K562 (cell line): ENCODE results near the gene MAPK4. TPM values are rescaled to one million over a fixed set of nuclear protein-coding genes. Genes with fewer than 3 reads are reported as not detected.

Experiments used
- ATAC-seq: fragments of 200-7000 bp; cut with Tn5 transposase; 3 replicates; pipeline ENCODE4 v1.9.1; 2020; ENCODE audit warnings: moderate library complexity
- BruUV-seq: library from RNA; stranded (reverse); fragments of 400-500 nt; replicated peaks from 2 replicates; lab custom pipeline; 2021; lab: Mats Ljungman, UMichigan
- CTCF ChIA-PET: fragments of 300-600 bp; formaldehyde crosslinking; extraction: SDS; loops from one replicate; lab custom pipeline; 2021; ENCODE audit warnings: low intra/inter-chr PET ratio; lab: Yijun Ruan, JAX
- POLR2A ChIA-PET: fragments of 300-600, 350-650 bp; sonication (Branson Sonifier 250); formaldehyde crosslinking; extraction: SDS; loops from one replicate; lab custom pipeline; 2021; ENCODE audit warnings: antibody characterized with exemption, inconsistent platforms; lab: Yijun Ruan, JAX
- DNase-seq, 4 experiments: peaks; one replicate each; pipeline versions ENCODE4 v3.0.0 to v3.0.0-alpha.2; 2011 to 2018; ENCODE audit warnings: low spot score in 3 of 4, mixed read lengths in 3 of 4; ENCODE audit errors: extremely low read depth in 1 of 4
- FAIRE-seq: peaks from 2 replicates; lab custom pipeline; 2011; peaks lifted over from hg19 to GRCh38; lab: Jason Lieb, UNC
- H2AFZ ChIP-seq: 2 replicates; pipeline ENCODE4 v1.6.0; 2011; ENCODE audit warnings: low read depth, low read length, control low read depth, inconsistent platforms
- H3K27ac ChIP-seq: fragments of 200-600 bp; 3 replicates; pipeline ENCODE4 v1.8.0; 2011; ENCODE audit warnings: low read depth, mild to moderate bottlenecking, control low read depth, inconsistent platforms, low read length, moderate library complexity, mixed read lengths; ENCODE audit errors: extremely low read depth
- H3K27me3 ChIP-seq, 2 experiments: fragments of 300-600 bp in 1 of 2; 2 replicates in 1 of 2; 3 replicates in 1 of 2; pipeline versions ENCODE4 v1.6.0 to v1.8.0; 2011; ENCODE audit warnings: inconsistent platforms in 2 of 2, low read length in 2 of 2, mild to moderate bottlenecking in 1 of 2, mixed read lengths in 1 of 2, moderate library complexity in 1 of 2; ENCODE audit not compliant: control insufficient read depth in 2 of 2, insufficient read depth in 2 of 2
- H3K36me3 ChIP-seq: fragments of 300-600 bp; 3 replicates; pipeline ENCODE4 v1.8.0; 2011; ENCODE audit warnings: mild to moderate bottlenecking, low read length, inconsistent platforms; ENCODE audit not compliant: control insufficient read depth, insufficient read depth
- H3K4me1 ChIP-seq, 2 experiments: fragments of 200-600 bp in 1 of 2; replicated peaks in 1 of 2; 2 replicates in 1 of 2; 3 replicates in 1 of 2; pipeline versions ENCODE4 v1.5.1 to v1.8.0; 2011; ENCODE audit warnings: inconsistent platforms in 2 of 2, low read length in 2 of 2, mild to moderate bottlenecking in 1 of 2, mixed read lengths in 1 of 2, moderate library complexity in 1 of 2; ENCODE audit not compliant: control insufficient read depth in 2 of 2, insufficient read depth in 2 of 2
- H3K4me2 ChIP-seq: 2 replicates; pipeline ENCODE4 v1.6.1; 2011; ENCODE audit warnings: low read length, control low read depth, inconsistent platforms, mixed read lengths; ENCODE audit not compliant: insufficient read depth
- H3K4me3 ChIP-seq: fragments of 200-600 bp; sonication (generic), shearing (Covaris generic); 2 replicates; pipeline ENCODE4 v1.5.1; 2016; ENCODE audit warnings: control low read depth, inconsistent platforms
- H3K79me2 ChIP-seq: fragments of 200-600 bp; 3 replicates; pipeline ENCODE4 v1.8.0; 2011; ENCODE audit warnings: low read length, inconsistent platforms; ENCODE audit not compliant: control insufficient read depth, insufficient read depth
- H3K9ac ChIP-seq, 2 experiments: 2 replicates each; pipeline versions ENCODE4 v1.6.0 to v1.6.1; 2011; ENCODE audit warnings: low read depth in 2 of 2, low read length in 2 of 2, control low read depth in 1 of 2, inconsistent platforms in 1 of 2, mild to moderate bottlenecking in 1 of 2, mixed read lengths in 1 of 2; ENCODE audit not compliant: insufficient read depth in 1 of 2
- H3K9me1 ChIP-seq: one replicate; pipeline ENCODE4 v1.6.0; 2011; ENCODE audit warnings: inconsistent platforms, mild to moderate bottlenecking, low read length, moderate library complexity; ENCODE audit not compliant: control insufficient read depth, insufficient read depth
- H3K9me3 ChIP-seq: replicated peaks from 2 replicates; pipeline ENCODE4 v1.5.1; 2011; ENCODE audit warnings: low read depth, low read length, inconsistent platforms; ENCODE audit not compliant: control insufficient read depth, insufficient read depth
- H4K20me1 ChIP-seq: replicated peaks from 2 replicates; pipeline ENCODE4 v1.6.1; 2011; ENCODE audit warnings: low read length, inconsistent platforms, mixed read lengths; ENCODE audit not compliant: control insufficient read depth, insufficient read depth
- MCM2 ChIP-seq: fragments of 450-650 bp; IDR thresholded peaks from 2 replicates; pipeline ENCODE4 v1.6.1; 2017; ENCODE audit warnings: low read depth, mild to moderate bottlenecking
- RBM22 ChIP-seq: fragments of 200-400 bp; formaldehyde crosslinking; IDR thresholded peaks from 2 replicates; pipeline ENCODE4 v1.6.1; 2018; ENCODE audit warnings: low read length, low read depth; ENCODE audit not compliant: poor library complexity, severe bottlenecking
- TOE1 ChIP-seq, 2 experiments: fragments of 450-650 bp in 1 of 2; sonication (generic) in 1 of 2; formaldehyde crosslinking in 1 of 2; IDR thresholded peaks; 2 replicates each; pipeline versions ENCODE4 v1.7.1 to v1.8.0; 2016 to 2022; ENCODE audit warnings: borderline replicate concordance in 2 of 2, mild to moderate bottlenecking in 2 of 2, antibody characterized with exemption in 1 of 2, inconsistent platforms in 1 of 2, low read depth in 1 of 2, missing genetic modification reagents in 1 of 2, moderate library complexity in 1 of 2
- WGBS: fragments of 100-300 bp; shearing (Covaris generic); methylation state at CpG from one replicate; pipeline ENCODE4 v1.1.6; 2016; ENCODE audit warnings: low coverage, mixed read lengths; ENCODE audit not compliant: insufficient coverage; ENCODE audit errors: missing lambda C conversion rate; 5-methylcytosine and 5-hydroxymethylcytosine counted together
- in situ Hi-C: fragments of 300-500 bp; cut with MboI; formaldehyde crosslinking; loops from 4 replicates; pipeline ENCODE4 v1.15.0; 2018; ENCODE audit warnings: inconsistent platforms, mixed read lengths
- intact Hi-C: fragments of 100-400 bp; cut with micrococcal nuclease; formaldehyde crosslinking; loops from 2 replicates; pipeline ENCODE4 v1.14.2; 2022
- polyA plus RNA-seq, 8 experiments: library from polyadenylated mRNA; depleted of rRNA in 4 of 8; stranded (reverse) in 5 of 8; unstranded in 3 of 8; fragments of >200 nt; fragmentation: Nextera tagmentation in 2 of 8; fragmentation: Illumina TruSeq in 1 of 8; extraction: Ambion mirVana in 2 of 8; extraction: Trizol in 1 of 8; gene quantifications; 2 replicates each; pipeline versions ENCODE4 v1.2.1 to v1.2.3, GENCODE V29; 2011 to 2014; ENCODE audit warnings: inconsistent platforms in 1 of 8, missing spikeins in 1 of 8
- total RNA-seq, 7 experiments: library from RNA; depleted of rRNA in 6 of 7; stranded (reverse); fragments of >200 nt in 6 of 7; fragmentation: Illumina TruSeq in 2 of 7; extraction: Trizol in 2 of 7; gene quantifications; 2 replicates each; pipeline versions ENCODE4 v1.2.1 to v1.2.3, GENCODE V29; 2011 to 2021; ENCODE audit warnings: low replicate concordance in 1 of 7
- TF ChIP-seq, protein P1 (sequence below): fragments of 450-650 bp; IDR thresholded peaks from 2 replicates; pipeline ENCODE4 v1.6.1; 2017; ENCODE audit warnings: mild to moderate bottlenecking, moderate library complexity
- TF ChIP-seq, protein P2 (sequence below): fragments of 450-650 bp; IDR thresholded peaks from 2 replicates; pipeline ENCODE4 v1.6.1; 2016; ENCODE audit warnings: missing biosample characterization, missing genetic modification characterization
- TF ChIP-seq, protein P3 (sequence below): fragments of 250-450 bp; sonication (Bioruptor Pico); IDR thresholded peaks from 2 replicates; pipeline ENCODE4 v1.8.0; 2022; ENCODE audit warnings: inconsistent platforms, mild to moderate bottlenecking, moderate library complexity, borderline replicate concordance
- TF ChIP-seq, protein P4 (sequence below): sonication (generic); formaldehyde crosslinking; IDR thresholded peaks from 2 replicates; pipeline ENCODE4 v1.8.1; 2022; ENCODE audit warnings: missing genetic modification reagents

The MAPK4 gene
- total and polyA plus RNA-seq, 9 of the 15 experiments (the other 6 are each of a cell fraction or from before 2014, with no cell fraction given): not detected

DNA sequence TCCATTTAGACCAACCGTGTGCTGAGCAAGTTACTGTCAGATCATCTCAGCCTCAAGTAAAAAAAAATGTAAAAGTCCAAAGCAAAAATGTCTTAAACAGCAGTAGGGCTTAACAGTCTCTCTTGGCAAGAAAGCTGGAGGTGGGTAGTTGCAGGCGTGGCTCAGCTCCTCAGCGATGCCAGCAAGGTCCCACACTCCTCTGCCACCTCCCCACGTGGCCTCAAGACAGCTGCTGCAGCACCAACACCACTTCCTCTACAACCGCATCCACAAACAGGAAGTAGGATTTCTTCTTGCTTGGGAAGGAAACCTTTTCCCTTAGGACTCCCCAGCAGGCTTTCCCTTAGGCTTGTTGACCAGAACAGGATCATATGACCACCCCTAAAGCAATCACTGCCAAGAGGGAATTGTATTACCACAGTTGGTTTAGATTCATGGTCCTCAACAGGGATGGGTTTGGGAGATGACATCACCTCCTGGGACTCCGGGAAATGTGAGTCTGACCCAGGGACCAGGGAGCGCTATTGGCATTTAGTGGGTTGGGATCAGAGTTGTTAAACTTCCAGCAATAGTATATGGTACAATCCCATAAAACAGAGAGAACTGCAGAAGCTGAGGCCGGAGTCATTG, 97.1 kb downstream of the MAPK4 start:
- Histone ChIP-seq H3K27ac (no peak overlapping the region), H3K4me2 (no peak overlapping the region), H2AFZ (no peak overlapping the region), H3K9ac (no peak overlapping the region), H3K4me3 (no peak overlapping the region), H3K9me1 (no peaks in the 10 kb centered on the region), H3K36me3 (no peaks in the 10 kb centered on the region), H4K20me1 (no peaks in the 10 kb centered on the region), H3K9me3 (no peaks in the 10 kb centered on the region; the same call in 1 of the 2 replicates), H3K4me1 (no peaks in the 10 kb centered on the region), H3K79me2 (no peaks in the 10 kb centered on the region), H3K27me3 (peaks cover 0 to 6% of the 10 kb centered on the region in 2 experiments; a peak in 1 of 5 replicates)
- no TSS peak for BruUV-seq
- in situ Hi-C loops: no loop called here
- FAIRE-seq (no peak), DNase-seq (no peak), ATAC-seq (no peak)
- 1% methylated on average over 8 of the region's 8 CpGs for WGBS
- ChIA-PET CTCF (no interaction called here), POLR2A (interaction anchor here (0.6 kb wide), 1 partner anchor 23 kb away, joined by 3 read pairs; no protein-coding TSS in a partner anchor)
- intact Hi-C loops: no loop called here
- TF ChIP-seq, protein P1, sequence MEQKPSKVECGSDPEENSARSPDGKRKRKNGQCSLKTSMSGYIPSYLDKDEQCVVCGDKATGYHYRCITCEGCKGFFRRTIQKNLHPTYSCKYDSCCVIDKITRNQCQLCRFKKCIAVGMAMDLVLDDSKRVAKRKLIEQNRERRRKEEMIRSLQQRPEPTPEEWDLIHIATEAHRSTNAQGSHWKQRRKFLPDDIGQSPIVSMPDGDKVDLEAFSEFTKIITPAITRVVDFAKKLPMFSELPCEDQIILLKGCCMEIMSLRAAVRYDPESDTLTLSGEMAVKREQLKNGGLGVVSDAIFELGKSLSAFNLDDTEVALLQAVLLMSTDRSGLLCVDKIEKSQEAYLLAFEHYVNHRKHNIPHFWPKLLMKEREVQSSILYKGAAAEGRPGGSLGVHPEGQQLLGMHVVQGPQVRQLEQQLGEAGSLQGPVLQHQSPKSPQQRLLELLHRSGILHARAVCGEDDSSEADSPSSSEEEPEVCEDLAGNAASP: no peak
- TF ChIP-seq MCM2 (no peak), TOE1 (IDR thresholded peaks at IDR 0.05; ENCODE audit: borderline replicate concordance) (no peak), TOE1 (CRISPR knock-in tag; IDR thresholded peaks at IDR 0.05; ENCODE audit: borderline replicate concordance, low read depth) (no peak), RBM22 (no peak)
- TF ChIP-seq, protein P2, sequence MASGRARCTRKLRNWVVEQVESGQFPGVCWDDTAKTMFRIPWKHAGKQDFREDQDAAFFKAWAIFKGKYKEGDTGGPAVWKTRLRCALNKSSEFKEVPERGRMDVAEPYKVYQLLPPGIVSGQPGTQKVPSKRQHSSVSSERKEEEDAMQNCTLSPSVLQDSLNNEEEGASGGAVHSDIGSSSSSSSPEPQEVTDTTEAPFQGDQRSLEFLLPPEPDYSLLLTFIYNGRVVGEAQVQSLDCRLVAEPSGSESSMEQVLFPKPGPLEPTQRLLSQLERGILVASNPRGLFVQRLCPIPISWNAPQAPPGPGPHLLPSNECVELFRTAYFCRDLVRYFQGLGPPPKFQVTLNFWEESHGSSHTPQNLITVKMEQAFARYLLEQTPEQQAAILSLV (tag): no peak
- TF ChIP-seq, protein P3, sequence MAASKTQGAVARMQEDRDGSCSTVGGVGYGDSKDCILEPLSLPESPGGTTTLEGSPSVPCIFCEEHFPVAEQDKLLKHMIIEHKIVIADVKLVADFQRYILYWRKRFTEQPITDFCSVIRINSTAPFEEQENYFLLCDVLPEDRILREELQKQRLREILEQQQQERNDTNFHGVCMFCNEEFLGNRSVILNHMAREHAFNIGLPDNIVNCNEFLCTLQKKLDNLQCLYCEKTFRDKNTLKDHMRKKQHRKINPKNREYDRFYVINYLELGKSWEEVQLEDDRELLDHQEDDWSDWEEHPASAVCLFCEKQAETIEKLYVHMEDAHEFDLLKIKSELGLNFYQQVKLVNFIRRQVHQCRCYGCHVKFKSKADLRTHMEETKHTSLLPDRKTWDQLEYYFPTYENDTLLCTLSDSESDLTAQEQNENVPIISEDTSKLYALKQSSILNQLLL (CRISPR knock-in tag): no peak
- TF ChIP-seq, protein P4, sequence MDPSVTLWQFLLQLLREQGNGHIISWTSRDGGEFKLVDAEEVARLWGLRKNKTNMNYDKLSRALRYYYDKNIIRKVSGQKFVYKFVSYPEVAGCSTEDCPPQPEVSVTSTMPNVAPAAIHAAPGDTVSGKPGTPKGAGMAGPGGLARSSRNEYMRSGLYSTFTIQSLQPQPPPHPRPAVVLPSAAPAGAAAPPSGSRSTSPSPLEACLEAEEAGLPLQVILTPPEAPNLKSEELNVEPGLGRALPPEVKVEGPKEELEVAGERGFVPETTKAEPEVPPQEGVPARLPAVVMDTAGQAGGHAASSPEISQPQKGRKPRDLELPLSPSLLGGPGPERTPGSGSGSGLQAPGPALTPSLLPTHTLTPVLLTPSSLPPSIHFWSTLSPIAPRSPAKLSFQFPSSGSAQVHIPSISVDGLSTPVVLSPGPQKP: no peak
